ENCODE results near the gene SETBP1. TPM values are rescaled to one million over a fixed set of nuclear protein-coding genes. Genes with fewer than 3 reads are reported as not detected.

SETBP1 gene
- total and polyA plus RNA-seq, 3 experiments from 2014 or later: 0.22 to 14.1 (median 13.9) TPM

GRCh38 chr18:44960580-44960979, 279.9 kb downstream of the SETBP1 start:
- no peaks in the 10 kb centered on the region for H3K36me3 ChIP-seq (ENCODE audit: insufficient read depth, low read length)
- peaks cover 0 to 4% (median 0%) of the 10 kb centered on the region in 3 donors for H3K36me3 Mint-ChIP-seq
- no peaks in the 10 kb centered on the region for H3K4me1 ChIP-seq (ENCODE audit: insufficient read depth, low read length)
- no peaks in the 10 kb centered on the region for H3K9me3 ChIP-seq (ENCODE audit: low read length)
- H3K27ac ChIP-seq (ENCODE audit: low read depth, low read length): no peak overlapping the region
- H3K4me3 ChIP-seq (ENCODE audit: low read length): no peak overlapping the region
- ChIA-PET POLR2A (no interaction called here), CTCF (no interaction called here)
- peaks cover 0 to 1% of the 10 kb centered on the region in 2 donors for H3K27me3 Mint-ChIP-seq
- DNase-seq: no peak
- no peak overlapping the region for H3K4me3 Mint-ChIP-seq
- no peaks in the 10 kb centered on the region for H3K27me3 ChIP-seq (ENCODE audit: insufficient read depth, low read length, poor library complexity, severe bottlenecking)
- H3K27ac Mint-ChIP-seq: peak overlapping the region in 1 of 8 donors; percentile 18
- H3K9me3 Mint-ChIP-seq: no peaks in the 10 kb centered on the region
- no peaks in the 10 kb centered on the region for H3K4me1 Mint-ChIP-seq

- H3K27me3 ChIP-seq (ENCODE audit: insufficient read depth, low read length, poor library complexity, severe bottlenecking): no peaks in the 10 kb centered on the region
- Mint-ChIP-seq H3K36me3 (peaks cover 0 to 4% (median 0%) of the 10 kb centered on the region in 3 donors), H3K27me3 (peaks cover 0 to 1% of the 10 kb centered on the region in 2 donors), H3K4me3 (no peak overlapping the region), H3K9me3 (peaks cover 0 to 1% (median 0%) of the 10 kb centered on the region in 5 donors), H3K4me1 (peaks cover 0 to 5% (median 0%) of the 10 kb centered on the region in 3 donors), H3K27ac (no peak overlapping the region)
- H3K36me3 ChIP-seq (ENCODE audit: insufficient read depth, low read length): no peaks in the 10 kb centered on the region
- ChIA-PET POLR2A (no interaction called here), CTCF (no interaction called here)
- H3K27ac ChIP-seq (ENCODE audit: low read depth, low read length): no peak overlapping the region
- no peaks in the 10 kb centered on the region for H3K9me3 ChIP-seq (ENCODE audit: low read length)
- no peaks in the 10 kb centered on the region for H3K4me1 ChIP-seq (ENCODE audit: insufficient read depth, low read length)
- DNase-seq: no peak
- H3K4me3 ChIP-seq (ENCODE audit: low read length): no peak overlapping the region
Observed at GRCh38 chr18:44961288-44961995, 280.8 kb downstream of the SETBP1 start.

GRCh38 chr18:44967599-44967998, 286.9 kb downstream of the SETBP1 start:
- Mint-ChIP-seq H3K27ac (no peak overlapping the region), H3K4me3 (no peak overlapping the region), H3K4me1 (peaks cover 0 to 5% (median 4%) of the 10 kb centered on the region in 3 donors), H3K27me3 (peaks cover 0 to 3% of the 10 kb centered on the region in 2 donors), H3K9me3 (peaks cover 0 to 1% (median 0%) of the 10 kb centered on the region in 5 donors), H3K36me3 (peaks cover 0 to under 1% (median 0%) of the 10 kb centered on the region in 3 donors)
- H3K27ac ChIP-seq (ENCODE audit: low read depth, low read length): no peak overlapping the region
- no peak for DNase-seq
- no peaks in the 10 kb centered on the region for H3K36me3 ChIP-seq (ENCODE audit: insufficient read depth, low read length)
- CTCF ChIA-PET: no interaction called here
- no peaks in the 10 kb centered on the region for H3K27me3 ChIP-seq (ENCODE audit: insufficient read depth, low read length, poor library complexity, severe bottlenecking)
- POLR2A ChIA-PET: no interaction called here
- H3K4me1 ChIP-seq (ENCODE audit: insufficient read depth, low read length): no peaks in the 10 kb centered on the region
- no peak overlapping the region for H3K4me3 ChIP-seq (ENCODE audit: low read length)
- no peaks in the 10 kb centered on the region for H3K9me3 ChIP-seq (ENCODE audit: low read length)

GRCh38 chr18:44968336-44968735, 287.6 kb downstream of the SETBP1 start:
- DNase-seq: no peak
- H3K27me3 ChIP-seq (ENCODE audit: insufficient read depth, low read length, poor library complexity, severe bottlenecking): no peaks in the 10 kb centered on the region
- no peak overlapping the region for H3K27ac Mint-ChIP-seq
- no peaks in the 10 kb centered on the region for H3K36me3 Mint-ChIP-seq
- H3K27me3 Mint-ChIP-seq: peaks cover 0 to 6% of the 10 kb centered on the region in 2 donors
- POLR2A ChIA-PET: no interaction called here
- H3K4me3 Mint-ChIP-seq: no peak overlapping the region
- no peak overlapping the region for H3K4me3 ChIP-seq (ENCODE audit: low read length)
- no peaks in the 10 kb centered on the region for H3K9me3 ChIP-seq (ENCODE audit: low read length)
- peaks cover 0 to 1% (median 0%) of the 10 kb centered on the region in 5 donors for H3K9me3 Mint-ChIP-seq
- CTCF ChIA-PET: no interaction called here
- no peak overlapping the region for H3K27ac ChIP-seq (ENCODE audit: low read depth, low read length)
- H3K36me3 ChIP-seq (ENCODE audit: insufficient read depth, low read length): no peaks in the 10 kb centered on the region
- no peaks in the 10 kb centered on the region for H3K4me1 ChIP-seq (ENCODE audit: insufficient read depth, low read length)
- H3K4me1 Mint-ChIP-seq: peaks cover 0 to 5% (median 4%) of the 10 kb centered on the region in 3 donors

- no peak overlapping the region for H3K4me3 Mint-ChIP-seq
- H3K36me3 Mint-ChIP-seq: no peaks in the 10 kb centered on the region
- H3K4me1 Mint-ChIP-seq: peaks cover 0 to 5% (median 4%) of the 10 kb centered on the region in 3 donors
- no peak overlapping the region for H3K27ac ChIP-seq (ENCODE audit: low read depth, low read length)
- ChIA-PET CTCF (no interaction called here), POLR2A (no interaction called here)
- H3K4me3 ChIP-seq (ENCODE audit: low read length): no peak overlapping the region
- peaks cover 0 to 1% (median 0%) of the 10 kb centered on the region in 5 donors for H3K9me3 Mint-ChIP-seq
- no peak overlapping the region for H3K27ac Mint-ChIP-seq
- no peak for DNase-seq
- H3K27me3 Mint-ChIP-seq: peaks cover 0 to 6% of the 10 kb centered on the region in 2 donors
- no peaks in the 10 kb centered on the region for H3K4me1 ChIP-seq (ENCODE audit: insufficient read depth, low read length)
- H3K36me3 ChIP-seq (ENCODE audit: insufficient read depth, low read length): no peaks in the 10 kb centered on the region
- H3K9me3 ChIP-seq (ENCODE audit: low read length): no peaks in the 10 kb centered on the region
- no peaks in the 10 kb centered on the region for H3K27me3 ChIP-seq (ENCODE audit: insufficient read depth, low read length, poor library complexity, severe bottlenecking)
Observed at GRCh38 chr18:44969214-44969795, 288.6 kb downstream of the SETBP1 start.

GRCh38 chr18:44973282-44973681, 292.6 kb downstream of the SETBP1 start:
- Mint-ChIP-seq H3K4me3 (no peak overlapping the region), H3K27ac (no peak overlapping the region), H3K27me3 (peaks cover 2 to 6% of the 10 kb centered on the region in 2 donors), H3K9me3 (no peaks in the 10 kb centered on the region), H3K4me1 (no peaks in the 10 kb centered on the region), H3K36me3 (no peaks in the 10 kb centered on the region)
- H3K27ac ChIP-seq (ENCODE audit: low read depth, low read length): no peak overlapping the region
- no peak overlapping the region for H3K4me3 ChIP-seq (ENCODE audit: low read length)
- no peaks in the 10 kb centered on the region for H3K27me3 ChIP-seq (ENCODE audit: insufficient read depth, low read length, poor library complexity, severe bottlenecking)
- POLR2A ChIA-PET: no interaction called here
- H3K9me3 ChIP-seq (ENCODE audit: low read length): no peaks in the 10 kb centered on the region
- CTCF ChIA-PET: no interaction called here
- no peaks in the 10 kb centered on the region for H3K36me3 ChIP-seq (ENCODE audit: insufficient read depth, low read length)
- no peaks in the 10 kb centered on the region for H3K4me1 ChIP-seq (ENCODE audit: insufficient read depth, low read length)
- DNase-seq: no peak

GRCh38 chr18:44974174-44974573, 293.5 kb downstream of the SETBP1 start:
- ChIA-PET CTCF (no interaction called here), POLR2A (no interaction called here)
- DNase-seq: no peak
- no peaks in the 10 kb centered on the region for H3K9me3 Mint-ChIP-seq
- H3K36me3 ChIP-seq (ENCODE audit: insufficient read depth, low read length): no peaks in the 10 kb centered on the region
- H3K36me3 Mint-ChIP-seq: no peaks in the 10 kb centered on the region
- no peaks in the 10 kb centered on the region for H3K4me1 ChIP-seq (ENCODE audit: insufficient read depth, low read length)
- H3K27ac Mint-ChIP-seq: no peak overlapping the region
- no peaks in the 10 kb centered on the region for H3K9me3 ChIP-seq (ENCODE audit: low read length)
- no peaks in the 10 kb centered on the region for H3K4me1 Mint-ChIP-seq
- no peak overlapping the region for H3K27ac ChIP-seq (ENCODE audit: low read depth, low read length)
- peaks cover 2 to 6% of the 10 kb centered on the region in 2 donors for H3K27me3 Mint-ChIP-seq
- no peak overlapping the region for H3K4me3 ChIP-seq (ENCODE audit: low read length)
- H3K4me3 Mint-ChIP-seq: no peak overlapping the region
- no peaks in the 10 kb centered on the region for H3K27me3 ChIP-seq (ENCODE audit: insufficient read depth, low read length, poor library complexity, severe bottlenecking)

- Histone ChIP-seq H3K36me3 (ENCODE audit: insufficient read depth, low read length) (no peaks in the 10 kb centered on the region), H3K4me1 (ENCODE audit: insufficient read depth, low read length) (no peaks in the 10 kb centered on the region), H3K27ac (ENCODE audit: low read depth, low read length) (no peak overlapping the region), H3K27me3 (ENCODE audit: insufficient read depth, low read length, poor library complexity, severe bottlenecking) (no peaks in the 10 kb centered on the region), H3K4me3 (ENCODE audit: low read length) (no peak overlapping the region), H3K9me3 (ENCODE audit: low read length) (no peaks in the 10 kb centered on the region)
- peaks cover under 1 to 2% of the 10 kb centered on the region in 2 donors for H3K27me3 Mint-ChIP-seq
- no peaks in the 10 kb centered on the region for H3K36me3 Mint-ChIP-seq
- H3K9me3 Mint-ChIP-seq: no peaks in the 10 kb centered on the region
- no peak for DNase-seq
- POLR2A ChIA-PET: no interaction called here
- H3K4me1 Mint-ChIP-seq: no peaks in the 10 kb centered on the region
- CTCF ChIA-PET: interaction anchor here (1.2 kb wide), 1 partner anchor 44 kb away, joined by 3 read pairs; no protein-coding TSS in a partner anchor
- H3K27ac Mint-ChIP-seq: no peak overlapping the region
- H3K4me3 Mint-ChIP-seq: no peak overlapping the region
Observed at GRCh38 chr18:44977856-44978255, 297.2 kb downstream of the SETBP1 start.
